HG03460 (cell line): ENCODE measurements around the gene GMDS.

Source experiments
- ATAC-seq: cut with Tn5 transposase; IDR thresholded peaks from one replicate; pipeline ENCODE4 v1.9.1; 2021; ENCODE audit not compliant: unreplicated experiment

The GMDS gene

DNA sequence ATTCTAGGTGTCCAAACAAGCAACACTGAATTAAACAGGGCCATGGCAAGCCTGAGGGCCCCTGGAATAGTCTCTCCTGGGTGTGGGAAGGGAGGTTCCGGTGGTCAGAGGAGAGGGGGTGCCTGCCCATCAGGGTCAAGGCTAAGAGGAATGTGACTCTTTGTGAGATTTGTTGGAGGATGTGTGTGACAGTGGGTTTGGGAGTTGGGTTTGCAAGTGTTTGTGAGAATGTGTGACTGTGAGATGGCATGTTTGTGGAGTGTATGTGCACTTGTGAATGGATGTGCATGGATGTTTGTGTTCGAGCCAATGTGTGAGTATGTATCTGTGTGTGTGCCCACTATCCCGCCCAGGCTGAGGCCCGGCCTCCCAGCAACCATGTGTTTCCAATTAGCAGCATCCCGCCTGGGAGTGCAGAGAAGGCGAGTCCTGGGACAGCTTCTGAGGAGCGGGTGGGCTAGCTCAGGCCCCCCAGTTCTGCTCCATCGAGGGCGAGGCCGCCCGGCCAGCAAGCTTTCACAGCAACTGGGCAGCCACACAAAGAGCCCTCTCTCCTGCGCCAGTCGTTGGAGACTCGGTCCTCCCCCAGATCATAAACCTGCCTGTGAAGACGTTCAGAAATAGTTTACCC lies 623.1 kb downstream of the GMDS start:
- no peak for ATAC-seq

GRCh38 chr6:1621070-1621701 lies 624.2 kb downstream of the GMDS start:
- no peak for ATAC-seq

GRCh38 chr6:1620504-1621069 lies 624.8 kb downstream of the GMDS start:
- ATAC-seq: no peak

DNA sequence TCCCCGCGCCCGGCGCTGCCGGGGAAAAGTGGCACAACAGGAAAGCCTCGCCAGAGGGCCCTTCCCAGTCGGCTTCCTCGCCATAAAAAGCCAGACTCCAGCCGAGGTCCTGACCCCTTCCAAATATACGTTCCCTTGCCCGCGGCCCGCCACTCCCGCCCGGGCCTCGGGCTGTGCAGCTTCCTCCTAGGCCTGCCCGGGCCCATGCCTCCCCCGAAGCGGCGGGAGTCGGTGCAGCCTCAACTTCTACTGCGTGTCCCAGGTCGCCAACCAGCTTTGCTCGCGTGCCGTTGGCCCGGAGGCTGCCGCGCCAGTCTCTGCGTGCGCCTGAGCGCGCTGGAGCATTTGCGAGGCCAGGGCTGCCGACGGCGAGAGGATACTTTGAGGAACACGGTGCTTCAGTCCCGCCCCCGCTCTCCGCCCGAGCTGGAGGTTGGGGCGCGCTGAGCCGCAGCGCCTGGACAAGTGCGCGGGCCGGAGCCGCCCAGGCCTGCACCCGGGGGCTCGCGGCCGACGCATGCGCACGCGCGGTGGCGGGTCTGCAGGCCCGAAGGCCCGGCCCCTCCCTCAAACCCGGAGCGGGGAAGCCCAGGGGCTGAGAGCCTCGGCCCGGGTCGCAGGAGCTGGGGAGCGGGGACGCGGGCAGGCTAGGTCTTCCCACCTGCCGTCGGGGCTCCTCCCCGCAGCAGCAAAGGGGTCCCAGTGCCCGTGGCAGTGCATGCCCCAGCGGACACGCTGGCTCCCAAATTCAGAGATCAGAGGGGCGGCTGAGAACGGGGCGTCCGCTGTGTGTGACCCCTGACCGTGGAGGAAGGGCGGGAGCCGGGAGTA lies 625.5 kb downstream of the GMDS start:
- no peak for ATAC-seq

DNA sequence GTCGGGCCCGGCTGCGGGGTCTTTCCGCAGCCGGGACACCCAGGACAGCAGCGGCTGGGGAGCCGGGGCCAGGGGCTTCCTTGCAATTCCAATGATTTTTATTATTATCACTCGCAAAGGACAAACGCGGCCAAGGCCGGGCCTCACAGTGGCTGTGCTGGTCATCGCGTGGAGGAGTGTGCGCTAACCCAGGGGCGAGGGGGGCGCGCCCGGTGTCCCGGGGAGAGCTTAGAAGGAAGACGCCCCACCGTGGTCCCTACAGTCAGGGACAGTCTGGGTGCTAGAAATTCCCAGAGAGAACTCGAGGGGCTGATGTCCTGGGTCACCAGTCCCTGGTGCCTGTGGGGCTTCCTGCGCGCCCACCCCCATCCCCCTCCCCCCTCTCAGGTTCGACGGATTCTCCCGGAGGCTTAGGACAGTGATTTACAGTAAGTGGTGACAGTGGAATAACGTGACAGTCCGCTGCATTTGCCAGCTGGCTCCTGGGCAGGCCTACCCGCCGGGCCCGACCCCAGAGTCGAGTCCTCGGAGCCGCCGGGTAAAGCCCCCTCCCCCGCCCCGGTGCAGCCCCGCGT lies 626.2 kb downstream of the GMDS start:
- ATAC-seq: no peak

- ATAC-seq: no peak
Measured at GRCh38 chr6:1618311-1619097, 626.9 kb downstream of the GMDS start.

GRCh38 chr6:1617466-1618310 lies 627.7 kb downstream of the GMDS start:
- no peak for ATAC-seq

- ATAC-seq: no peak
Measured at GRCh38 chr6:1616701-1617463, 628.5 kb downstream of the GMDS start.

DNA sequence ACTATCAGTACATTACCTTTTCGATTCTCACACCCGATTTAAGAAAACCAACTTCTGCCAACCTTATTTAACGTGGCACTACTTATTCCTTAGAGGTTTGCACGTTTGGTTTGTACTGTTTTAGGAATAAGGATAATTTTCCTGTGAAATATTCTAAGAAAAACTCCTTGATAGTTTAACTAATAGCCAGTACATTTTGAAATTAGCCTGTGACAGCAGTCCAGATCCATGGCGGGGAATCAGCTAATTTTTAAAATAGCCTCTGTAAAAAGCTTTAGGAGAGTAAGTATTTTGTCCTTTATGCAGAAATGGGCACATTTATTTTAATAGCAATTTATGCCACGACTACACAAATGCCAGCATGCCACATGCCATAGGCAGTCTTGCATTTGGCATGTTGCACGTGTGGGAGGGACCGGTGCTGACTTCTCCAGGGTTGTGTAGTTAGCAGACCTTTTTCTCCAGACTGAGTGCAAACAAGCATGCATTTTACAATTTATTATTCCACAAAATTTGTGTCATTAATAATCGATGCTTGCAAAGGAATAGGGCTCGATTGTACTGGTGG lies 629.5 kb downstream of the GMDS start:
- no peak for ATAC-seq

GRCh38 chr6:1615151-1615852 lies 630.1 kb downstream of the GMDS start:
- ATAC-seq: no peak

DNA sequence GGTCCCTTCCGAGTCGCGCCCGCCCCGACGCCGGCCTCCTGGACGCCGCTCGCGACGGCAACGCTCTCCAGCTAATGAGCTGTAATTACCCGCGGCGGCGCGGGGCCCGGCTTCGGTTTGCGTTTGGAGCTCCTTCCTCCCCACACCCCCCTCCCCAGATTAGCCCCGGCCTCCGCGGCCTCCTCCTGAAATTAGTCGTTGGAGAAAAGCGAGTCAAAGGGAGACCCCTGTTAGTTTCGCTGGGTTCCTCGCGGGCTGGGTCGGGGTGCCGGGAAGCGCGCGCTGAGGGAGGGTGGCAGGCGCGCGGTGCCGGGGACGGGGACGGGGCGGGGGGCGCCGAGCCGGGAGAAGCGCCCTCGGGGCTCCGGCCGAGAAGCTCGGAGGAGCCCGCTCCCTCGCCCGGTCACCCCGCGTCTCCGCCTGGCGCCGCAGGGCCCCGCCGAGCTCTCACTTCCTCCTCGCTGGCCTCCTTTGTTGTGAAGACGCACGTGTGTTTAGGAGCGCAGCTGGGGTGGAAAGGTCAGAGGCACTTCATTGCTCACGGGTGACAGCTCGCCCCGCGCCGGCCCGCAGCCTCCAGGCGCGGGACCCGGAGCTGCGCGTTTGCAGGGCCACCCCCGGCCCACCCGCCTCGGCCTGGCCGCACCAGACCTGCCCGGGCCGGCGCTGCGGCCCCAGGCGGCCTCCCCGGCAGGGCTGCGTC lies 630.8 kb downstream of the GMDS start:
- no peak for ATAC-seq

GRCh38 chr6:1613688-1614447 lies 631.5 kb downstream of the GMDS start:
- ATAC-seq: no peak

DNA sequence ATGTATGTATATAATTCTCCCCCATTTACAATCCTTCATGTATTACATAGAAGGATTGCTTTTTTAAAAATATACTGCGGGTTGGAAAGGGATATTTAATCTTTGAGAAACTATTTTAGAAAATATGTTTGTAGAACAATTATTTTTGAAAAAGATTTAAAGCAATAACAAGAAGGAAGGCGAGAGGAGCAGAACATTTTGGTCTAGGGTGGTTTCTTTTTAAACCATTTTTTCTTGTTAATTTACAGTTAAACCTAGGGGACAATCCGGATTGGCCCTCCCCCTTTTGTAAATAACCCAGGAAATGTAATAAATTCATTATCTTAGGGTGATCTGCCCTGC lies 632.1 kb downstream of the GMDS start:
- no peak for ATAC-seq

GRCh38 chr6:1612974-1613306 lies 632.5 kb downstream of the GMDS start:
- no peak for ATAC-seq

DNA sequence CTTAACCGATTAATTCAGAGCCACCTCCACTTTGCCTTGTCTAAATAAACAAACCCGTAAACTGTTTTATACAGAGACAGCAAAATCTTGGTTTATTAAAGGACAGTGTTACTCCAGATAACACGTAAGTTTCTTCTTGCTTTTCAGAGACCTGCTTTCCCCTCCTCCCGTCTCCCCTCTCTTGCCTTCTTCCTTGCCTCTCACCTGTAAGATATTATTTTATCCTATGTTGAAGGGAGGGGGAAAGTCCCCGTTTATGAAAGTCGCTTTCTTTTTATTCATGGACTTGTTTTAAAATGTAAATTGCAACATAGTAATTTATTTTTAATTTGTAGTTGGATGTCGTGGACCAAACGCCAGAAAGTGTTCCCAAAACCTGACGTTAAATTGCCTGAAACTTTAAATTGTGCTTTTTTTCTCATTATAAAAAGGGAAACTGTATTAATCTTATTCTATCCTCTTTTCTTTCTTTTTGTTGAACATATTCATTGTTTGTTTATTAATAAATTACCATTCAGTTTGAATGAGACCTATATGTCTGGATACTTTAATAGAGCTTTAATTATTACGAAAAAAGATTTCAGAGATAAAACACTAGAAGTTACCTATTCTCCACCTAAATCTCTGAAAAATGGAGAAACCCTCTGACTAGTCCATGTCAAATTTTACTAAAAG lies 633.0 kb downstream of the GMDS start:
- ATAC-seq: no peak

GRCh38 chr6:1611572-1612298 lies 633.7 kb downstream of the GMDS start:
- ATAC-seq: no peak
